GM10266 (cell line): Measurements from ENCODE around the gene NPAS4.
A peak's percentile ranks its signal among the peaks of the same experiment; 100 is the strongest.

Experiments used
- DNase-seq: peaks from one replicate; pipeline ENCODE4 v3.0.0; 2012; ENCODE audit errors: extremely low spot score
- TF ChIP-seq, protein P1 (sequence below): IDR thresholded peaks from 2 replicates; pipeline ENCODE4 v1.5.1; 2012; ENCODE audit warnings: mild to moderate bottlenecking, low read depth; ENCODE audit not compliant: control insufficient read depth, insufficient read depth; ENCODE audit errors: missing control alignments

Gene NPAS4

DNA sequence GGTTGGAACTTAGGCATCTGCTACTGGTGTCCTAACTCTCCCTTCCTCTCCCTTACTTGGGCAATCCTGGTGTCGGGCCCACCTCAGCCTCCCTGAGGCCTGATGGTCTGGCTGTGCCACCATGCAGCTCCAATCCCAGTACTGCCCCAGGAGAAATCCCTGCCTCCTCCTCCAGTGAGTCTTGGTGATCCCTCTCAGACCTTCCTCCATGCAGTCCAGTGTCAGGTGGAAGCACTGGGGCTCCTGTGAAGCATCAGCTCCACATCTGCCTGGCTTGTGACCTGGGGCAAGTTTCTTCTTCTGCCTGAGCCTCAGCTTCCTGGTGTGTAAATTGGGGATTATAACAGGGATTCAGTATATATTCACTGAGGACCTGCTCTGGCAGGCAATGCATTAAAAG is 44.1 kb downstream of the NPAS4 start:
- TF ChIP-seq, protein P1, sequence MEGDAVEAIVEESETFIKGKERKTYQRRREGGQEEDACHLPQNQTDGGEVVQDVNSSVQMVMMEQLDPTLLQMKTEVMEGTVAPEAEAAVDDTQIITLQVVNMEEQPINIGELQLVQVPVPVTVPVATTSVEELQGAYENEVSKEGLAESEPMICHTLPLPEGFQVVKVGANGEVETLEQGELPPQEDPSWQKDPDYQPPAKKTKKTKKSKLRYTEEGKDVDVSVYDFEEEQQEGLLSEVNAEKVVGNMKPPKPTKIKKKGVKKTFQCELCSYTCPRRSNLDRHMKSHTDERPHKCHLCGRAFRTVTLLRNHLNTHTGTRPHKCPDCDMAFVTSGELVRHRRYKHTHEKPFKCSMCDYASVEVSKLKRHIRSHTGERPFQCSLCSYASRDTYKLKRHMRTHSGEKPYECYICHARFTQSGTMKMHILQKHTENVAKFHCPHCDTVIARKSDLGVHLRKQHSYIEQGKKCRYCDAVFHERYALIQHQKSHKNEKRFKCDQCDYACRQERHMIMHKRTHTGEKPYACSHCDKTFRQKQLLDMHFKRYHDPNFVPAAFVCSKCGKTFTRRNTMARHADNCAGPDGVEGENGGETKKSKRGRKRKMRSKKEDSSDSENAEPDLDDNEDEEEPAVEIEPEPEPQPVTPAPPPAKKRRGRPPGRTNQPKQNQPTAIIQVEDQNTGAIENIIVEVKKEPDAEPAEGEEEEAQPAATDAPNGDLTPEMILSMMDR, result no peak
- DNase-seq, result no peak

DNA sequence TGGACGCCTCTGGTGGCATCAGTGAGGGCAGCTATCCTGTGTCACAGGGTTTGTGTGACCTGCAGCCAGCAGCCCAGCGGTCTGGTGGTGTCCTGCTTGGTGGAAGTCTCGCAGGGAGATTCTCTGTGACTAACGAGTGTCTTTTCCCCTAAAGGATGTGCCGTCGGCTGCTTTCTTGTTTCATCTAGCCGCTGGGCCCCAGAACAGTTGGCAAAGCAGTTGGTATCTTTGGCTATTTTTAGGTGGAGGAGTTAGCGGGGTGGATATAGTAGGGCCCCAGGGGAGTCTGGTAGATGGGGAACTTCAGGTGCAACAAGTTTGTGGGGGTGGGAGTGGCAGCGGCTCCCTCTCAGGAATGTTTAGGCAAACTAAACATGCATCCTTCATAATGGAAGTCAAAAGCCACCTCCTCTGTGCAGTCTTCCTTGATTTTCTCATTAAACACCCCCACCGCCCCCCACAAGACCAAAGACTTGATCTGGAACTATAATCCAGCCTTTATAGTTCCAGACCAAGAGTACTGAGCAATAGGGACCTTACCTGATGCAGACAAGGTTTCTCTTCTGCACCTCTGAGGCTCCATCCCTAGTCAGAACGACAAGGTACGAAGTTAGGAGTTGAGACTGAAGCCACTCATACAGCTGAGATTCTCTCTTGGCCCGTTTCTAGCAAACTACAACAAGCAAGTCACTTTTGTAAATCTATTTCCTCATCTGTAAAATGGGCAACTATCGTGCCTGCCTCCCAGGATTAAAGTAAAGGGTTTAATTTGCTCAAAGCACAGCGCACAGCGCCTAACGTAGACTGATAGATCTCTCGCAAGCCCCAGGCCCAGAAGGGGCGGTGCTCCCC is 44.8 kb downstream of the NPAS4 start:
- no peak for DNase-seq
- TF ChIP-seq, protein P1, result no peak

DNA sequence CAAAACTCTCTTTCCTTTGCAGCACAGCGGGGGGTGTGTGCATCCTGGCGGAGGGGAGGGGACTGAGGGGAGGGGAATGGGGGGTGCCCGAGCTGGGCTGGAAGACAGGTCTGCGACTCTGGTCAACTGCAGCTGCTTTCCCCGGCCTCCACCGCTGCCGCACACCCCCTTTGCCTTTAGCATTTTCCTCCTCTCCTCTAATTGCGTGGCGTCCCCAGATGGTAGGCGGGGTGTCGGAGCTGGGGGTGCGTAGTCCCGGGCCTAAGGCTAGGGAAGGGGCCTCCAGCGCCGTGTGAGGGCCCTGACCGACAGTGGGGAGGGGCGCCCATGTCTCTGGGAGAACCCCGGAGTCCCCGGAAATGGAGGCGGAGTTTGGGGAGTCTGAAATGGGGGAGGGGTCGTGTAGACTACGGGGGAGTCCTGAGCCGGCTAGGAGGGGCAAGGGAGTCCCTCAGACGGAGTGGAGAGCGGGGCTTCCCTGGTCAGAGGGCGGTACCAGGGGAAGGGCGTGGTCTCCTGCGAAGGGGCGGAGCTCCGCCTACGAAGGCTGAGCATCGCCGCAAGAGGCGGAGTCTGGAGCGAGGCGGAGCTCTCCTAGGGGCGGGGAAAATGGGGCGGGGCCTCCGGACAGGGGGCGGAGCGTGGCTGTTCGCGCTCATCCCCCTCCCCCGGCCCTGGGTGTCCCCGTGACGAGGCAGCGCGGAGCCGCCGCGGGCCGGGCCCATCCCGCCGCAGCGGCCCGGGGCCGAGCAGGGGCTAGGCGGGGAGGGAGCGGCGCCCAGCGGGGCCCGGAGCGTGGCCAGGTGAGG is 45.6 kb downstream of the NPAS4 start, which contains the start of gene PELI3:
Gene PELI3 (plus strand): TSS at position 681 of the 809 bp plus-strand sequence. CDS start 1,224 bp downstream, outside the sequence.
- DNase-seq, result peak; percentile 99
- TF ChIP-seq, protein P1, result no peak

DNA sequence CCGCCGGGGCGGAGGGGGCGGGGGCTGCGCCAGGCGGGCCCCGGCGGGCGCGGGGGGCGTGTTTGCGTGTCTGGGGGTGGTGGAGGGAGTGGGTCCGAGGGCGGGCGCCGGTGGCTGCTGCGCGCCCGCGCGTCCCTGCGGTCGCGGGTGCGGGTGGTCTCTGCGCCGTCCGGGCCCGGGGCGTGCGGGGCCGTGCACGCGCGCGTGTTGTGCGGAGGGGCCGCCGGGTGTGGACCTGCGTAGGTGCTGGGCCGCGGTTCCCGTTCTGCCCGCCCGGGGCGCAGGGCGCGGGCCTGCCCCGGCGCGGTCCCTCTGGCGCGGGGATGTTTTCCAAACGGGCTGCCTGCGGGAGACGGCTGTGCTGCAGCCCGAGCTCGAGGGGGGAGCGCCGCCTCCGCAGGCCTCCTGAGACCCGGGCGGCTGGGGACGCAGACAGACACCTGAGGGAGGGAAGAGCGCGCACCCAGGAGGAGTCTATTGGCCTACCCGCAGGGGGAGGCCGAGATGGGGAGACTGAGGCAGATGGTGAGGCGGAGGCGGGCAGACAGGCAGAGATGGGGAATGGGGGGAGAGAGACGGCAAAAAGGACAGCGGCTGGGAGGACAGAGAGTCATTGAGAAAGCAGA is 46.3 kb downstream of the NPAS4 start:
- TF ChIP-seq, protein P1, result peak; percentile 3
- peak; percentile 64 for DNase-seq

DNA sequence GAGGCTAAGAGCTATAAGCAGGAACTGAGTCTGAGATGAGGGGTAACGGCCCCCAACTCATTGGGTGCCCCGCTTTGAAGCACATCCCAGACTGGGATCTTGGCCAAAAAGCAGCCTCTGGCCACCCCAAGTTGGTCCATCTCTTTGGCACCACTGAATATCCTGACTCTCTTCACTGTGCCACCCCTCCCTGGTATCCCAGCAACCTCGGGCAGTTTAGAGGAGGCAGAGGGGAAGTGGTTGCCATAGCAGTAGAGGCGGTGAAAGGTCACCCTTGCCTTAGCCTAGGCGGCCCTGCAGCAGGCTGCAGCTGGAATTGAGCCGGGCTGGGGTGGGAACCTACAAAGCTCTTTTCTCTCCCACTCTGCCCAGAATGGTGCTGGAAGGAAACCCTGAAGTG is 46.9 kb downstream of the NPAS4 start:
- TF ChIP-seq, protein P1, result no peak
- no peak for DNase-seq

DNA sequence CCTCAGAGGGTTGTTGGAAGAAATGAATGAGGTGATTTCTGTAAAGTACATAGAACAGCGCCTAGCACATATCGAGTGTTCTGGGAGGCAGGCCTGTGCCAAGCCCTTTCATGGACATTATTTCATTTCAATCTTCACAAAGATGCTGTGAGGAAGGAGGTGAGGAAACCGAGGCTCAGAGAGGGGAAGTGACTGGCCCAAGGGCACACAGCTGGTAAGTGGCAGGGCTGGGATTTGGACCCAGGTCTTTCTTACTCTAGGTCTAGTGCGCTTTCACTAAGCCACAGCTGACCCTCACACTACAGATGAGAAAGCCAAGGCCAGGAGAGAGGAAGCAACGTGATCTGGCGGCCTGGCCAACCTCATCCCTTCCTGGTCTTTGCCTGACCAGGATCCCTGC is 47.9 kb downstream of the NPAS4 start:
- DNase-seq, result no peak
- TF ChIP-seq, protein P1, result no peak
